Esophagus muscularis mucosa (tissue), 4 donors: ENCODE measurements around the gene A4GALT. TPM values are rescaled to one million over a fixed set of nuclear protein-coding genes. Genes with fewer than 3 reads are reported as not detected.
"Not testable (repeated sequence)": the region's sequence is repeated elsewhere in the genome, so short reads cannot be mapped to it uniquely, and the experiment has no call there.

Experiments used
- DNase-seq: peaks from one replicate; pipeline ENCODE4 v3.0.0-alpha.2; 2017; ENCODE audit errors: extremely low spot score
- H3K27ac ChIP-seq, 4 donors: fragments of 200-600 bp; sonication (generic); replicated peaks in 1 of 4; 1 replicate in 3 of 4; 2 replicates in 1 of 4; pipeline ENCODE4 v1.5.1; 2016 to 2019; ENCODE audit warnings: mild to moderate bottlenecking in 1 of 4
- H3K27me3 ChIP-seq, 4 donors: fragments of 200-600 bp; sonication (generic); one replicate each; pipeline versions ENCODE4 v1.5.1 to v1.6.0; 2016 to 2019
- H3K36me3 ChIP-seq, 4 donors: fragments of 200-600 bp; sonication (generic); one replicate each; pipeline ENCODE4 v1.5.1; 2016 to 2019
- H3K4me1 ChIP-seq, 4 donors: fragments of 200-600 bp; sonication (generic); one replicate each; pipeline ENCODE4 v1.5.1; 2016 to 2019
- H3K4me3 ChIP-seq, 4 donors: fragments of 200-600 bp; sonication (generic); 1 replicate in 2 of 4; 2 replicates in 2 of 4; pipeline ENCODE4 v1.5.1; 2016 to 2019; ENCODE audit warnings: mild to moderate bottlenecking in 4 of 4, moderate library complexity in 1 of 4
- H3K9me3 ChIP-seq, 4 donors: fragments of 200-600 bp; sonication (generic); 1 replicate in 3 of 4; 2 replicates in 1 of 4; pipeline ENCODE4 v1.5.1; 2016 to 2019
- EP300 ChIP-seq: sonication (generic); formaldehyde crosslinking; IDR thresholded peaks from one replicate; pipeline ENCODE4 v1.6.1; 2017; ENCODE audit warnings: antibody characterized with exemption
- POLR2A ChIP-seq: fragments of 450-650 bp; IDR thresholded peaks from one replicate; pipeline ENCODE4 v1.6.1; 2017; ENCODE audit warnings: antibody characterized with exemption, moderate library complexity, mild to moderate bottlenecking, low read depth
- POLR2AphosphoS5 ChIP-seq, 2 donors: sonication (generic); formaldehyde crosslinking; IDR thresholded peaks; one replicate each; pipeline ENCODE4 v1.6.1; 2017; ENCODE audit warnings: antibody characterized with exemption in 2 of 2
- WGBS: methylation state at CpG from one replicate; pipeline ENCODE4 v1.1.5; 2018; 5-methylcytosine and 5-hydroxymethylcytosine counted together
- intact Hi-C: fragments of 100-400 bp; cut with DNase I; formaldehyde crosslinking; loops from one replicate; pipeline ENCODE4 v1.15.1; 2023
- total RNA-seq, 4 donors: library from RNA; depleted of rRNA; stranded (reverse); fragments of >200 nt; gene quantifications; one replicate each; pipeline versions ENCODE4 v1.1.0 to v1.2.1, GENCODE V29; 2016
- TF ChIP-seq, protein P1 (sequence below), 3 experiments: fragments of 200-600 bp in 2 of 3; fragments of 450-650 bp in 1 of 3; sonication (generic) in 2 of 3; IDR thresholded peaks; one replicate each; pipeline ENCODE4 v1.5.1; 2017 to 2019; ENCODE audit warnings: antibody characterized with exemption in 3 of 3, mild to moderate bottlenecking in 2 of 3, moderate library complexity in 1 of 3

Gene A4GALT
- total RNA-seq, 4 donors from 2014 or later: 77.7 to 81.8 (median 79.1) TPM

DNA sequence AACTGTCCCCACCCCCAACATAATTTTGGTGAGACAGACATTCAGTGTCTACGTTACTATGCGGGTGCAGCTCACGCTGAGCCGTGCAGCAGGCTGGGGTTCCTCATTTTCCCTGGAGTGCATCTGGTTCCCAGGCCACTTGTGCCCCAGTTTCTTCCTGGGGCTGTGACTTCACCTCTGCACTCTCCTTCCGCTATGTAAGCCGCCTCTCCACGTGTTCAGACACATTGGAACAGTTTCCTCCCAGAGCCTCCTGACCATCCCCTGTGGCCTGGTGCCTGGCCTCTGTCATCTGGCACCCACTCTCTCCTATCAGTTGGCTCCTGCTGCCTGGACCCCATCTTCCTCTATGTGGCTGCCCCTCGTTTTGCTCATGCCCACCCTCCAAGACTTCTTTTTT lies 46.2 kb upstream of the A4GALT start:
- intact Hi-C loops: no loop called here
- no peak for TF ChIP-seq POLR2AphosphoS5 (IDR thresholded peaks at IDR 0.05)
- WGBS: 75% methylated on average over 7 of the region's 8 CpGs
- no peak for DNase-seq
- H3K4me1 ChIP-seq: peaks cover 0 to 14% (median 13%) of the 10 kb centered on the region in 4 donors
- no peak overlapping the region for H3K27ac ChIP-seq
- no peaks in the 10 kb centered on the region for H3K36me3 ChIP-seq
- H3K4me3 ChIP-seq: no peak overlapping the region
- no peaks in the 10 kb centered on the region for H3K27me3 ChIP-seq
- no peaks in the 10 kb centered on the region for H3K9me3 ChIP-seq

DNA sequence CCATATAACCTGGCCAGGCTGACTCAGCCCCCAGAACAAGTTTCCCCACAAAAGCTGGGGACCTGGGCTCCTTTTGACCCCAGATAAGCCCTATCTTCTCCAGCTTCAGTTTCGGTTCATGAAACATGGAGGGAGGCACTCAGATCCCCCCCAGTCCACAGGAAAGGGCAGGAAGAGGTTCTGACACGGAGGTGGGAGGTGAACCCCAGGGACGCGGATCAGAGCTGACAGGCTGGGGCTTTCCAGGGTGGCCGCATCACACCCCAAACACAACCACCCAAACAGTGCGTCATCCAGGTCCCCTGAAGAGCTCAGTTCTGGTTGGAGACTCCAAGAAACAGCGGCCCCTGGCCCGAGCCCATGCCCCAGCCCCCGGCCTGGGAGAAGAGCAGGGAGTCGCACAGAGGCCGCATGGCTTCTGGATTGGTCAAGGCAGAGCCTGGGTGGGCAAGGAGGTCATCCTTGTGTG lies 44.3 kb upstream of the A4GALT start:
- Histone ChIP-seq H3K27ac (no peak overlapping the region), H3K9me3 (no peaks in the 10 kb centered on the region), H3K27me3 (no peaks in the 10 kb centered on the region), H3K36me3 (no peaks in the 10 kb centered on the region), H3K4me1 (peaks cover 0 to 9% (median 8%) of the 10 kb centered on the region in 4 donors), H3K4me3 (no peak overlapping the region)
- intact Hi-C loops: no loop called here
- DNase-seq: no peak
- TF ChIP-seq, protein P1, sequence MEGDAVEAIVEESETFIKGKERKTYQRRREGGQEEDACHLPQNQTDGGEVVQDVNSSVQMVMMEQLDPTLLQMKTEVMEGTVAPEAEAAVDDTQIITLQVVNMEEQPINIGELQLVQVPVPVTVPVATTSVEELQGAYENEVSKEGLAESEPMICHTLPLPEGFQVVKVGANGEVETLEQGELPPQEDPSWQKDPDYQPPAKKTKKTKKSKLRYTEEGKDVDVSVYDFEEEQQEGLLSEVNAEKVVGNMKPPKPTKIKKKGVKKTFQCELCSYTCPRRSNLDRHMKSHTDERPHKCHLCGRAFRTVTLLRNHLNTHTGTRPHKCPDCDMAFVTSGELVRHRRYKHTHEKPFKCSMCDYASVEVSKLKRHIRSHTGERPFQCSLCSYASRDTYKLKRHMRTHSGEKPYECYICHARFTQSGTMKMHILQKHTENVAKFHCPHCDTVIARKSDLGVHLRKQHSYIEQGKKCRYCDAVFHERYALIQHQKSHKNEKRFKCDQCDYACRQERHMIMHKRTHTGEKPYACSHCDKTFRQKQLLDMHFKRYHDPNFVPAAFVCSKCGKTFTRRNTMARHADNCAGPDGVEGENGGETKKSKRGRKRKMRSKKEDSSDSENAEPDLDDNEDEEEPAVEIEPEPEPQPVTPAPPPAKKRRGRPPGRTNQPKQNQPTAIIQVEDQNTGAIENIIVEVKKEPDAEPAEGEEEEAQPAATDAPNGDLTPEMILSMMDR (IDR thresholded peaks at IDR 0.05): no peak
- TF ChIP-seq EP300 (no peak), POLR2A (no peak), POLR2AphosphoS5 (IDR thresholded peaks at IDR 0.05) (no peak)
- 80% methylated on average over 2 of the region's 11 CpGs for WGBS

DNA sequence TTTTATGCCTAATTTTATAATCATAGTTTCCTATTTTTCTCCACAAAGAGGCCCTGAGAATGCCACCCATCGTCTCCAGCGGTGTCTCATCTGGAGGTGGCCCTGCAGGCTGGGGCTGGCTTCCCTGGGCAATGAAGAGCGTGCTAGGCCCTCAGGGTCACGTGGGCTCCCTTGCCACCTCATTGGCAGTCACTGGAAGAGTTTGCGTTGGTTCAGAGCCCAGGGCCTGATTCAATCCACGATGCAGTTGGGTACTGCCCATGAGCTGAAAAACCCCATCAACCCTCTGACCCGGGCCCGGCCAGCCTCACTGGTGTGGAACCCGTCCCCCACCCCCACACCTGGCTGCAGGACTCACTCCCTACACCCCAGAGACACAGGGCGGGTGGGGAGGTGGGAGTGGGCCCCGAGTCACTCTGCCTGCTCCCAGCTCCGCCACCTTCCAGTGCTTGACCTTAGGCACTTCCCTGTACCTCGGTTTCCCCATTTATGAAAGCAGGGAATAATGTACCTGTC lies 43.4 kb upstream of the A4GALT start:
- Histone ChIP-seq H3K27ac (no peak overlapping the region), H3K4me3 (no peak overlapping the region), H3K9me3 (no peaks in the 10 kb centered on the region), H3K4me1 (peaks cover 0 to under 1% (median 0%) of the 10 kb centered on the region in 4 donors), H3K36me3 (no peaks in the 10 kb centered on the region), H3K27me3 (no peaks in the 10 kb centered on the region)
- WGBS: 86% methylated on average over 11 of the region's 13 CpGs
- DNase-seq: no peak
- TF ChIP-seq, protein P1 (IDR thresholded peaks at IDR 0.05): no peak
- TF ChIP-seq EP300 (no peak), POLR2AphosphoS5 (IDR thresholded peaks at IDR 0.05) (no peak), POLR2A (no peak)
- intact Hi-C loops: no loop called here

DNA sequence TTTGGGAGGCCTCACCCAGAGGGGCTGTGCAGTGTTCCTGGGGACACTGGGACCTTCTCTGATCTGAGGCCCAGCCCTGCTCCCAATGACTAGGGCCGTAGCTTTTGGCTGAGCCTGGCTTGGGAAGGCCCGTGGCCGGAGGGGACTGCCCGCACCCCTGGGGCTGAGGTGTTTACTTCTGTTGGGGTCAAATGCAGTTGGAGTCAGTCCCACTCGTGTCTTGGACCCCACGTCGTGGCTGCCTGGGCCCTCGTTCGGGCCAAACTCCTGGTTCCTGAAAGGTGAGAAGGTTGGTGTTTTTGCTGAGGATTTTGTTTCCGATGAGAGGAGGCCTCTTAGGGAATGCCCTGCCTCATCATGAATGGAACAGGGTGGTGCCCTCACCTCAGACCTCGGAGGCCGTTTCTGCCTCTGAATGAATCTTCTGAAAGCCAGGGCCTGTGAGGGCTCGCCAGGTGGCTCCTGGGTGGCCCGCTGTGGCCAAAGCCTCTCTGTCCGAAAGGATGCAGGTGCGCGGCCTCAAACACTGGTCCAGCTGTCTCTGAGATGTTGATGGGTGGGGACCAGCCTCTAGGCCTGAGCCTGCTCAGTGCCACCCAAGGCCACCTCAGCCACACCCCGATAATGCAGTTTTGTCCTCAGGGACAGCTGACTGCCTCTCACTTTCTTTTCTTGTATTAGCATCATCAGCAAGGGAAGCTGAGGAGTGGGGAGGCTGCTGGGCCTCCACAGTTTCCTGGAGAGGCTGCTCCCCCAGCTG lies 40.3 kb upstream of the A4GALT start:
- TF ChIP-seq, protein P1 (IDR thresholded peaks at IDR 0.05): no peak
- TF ChIP-seq EP300 (no peak), POLR2A (no peak), POLR2AphosphoS5 (IDR thresholded peaks at IDR 0.05) (no peak)
- H3K4me3 ChIP-seq: no peak overlapping the region
- no peak for DNase-seq
- no peaks in the 10 kb centered on the region for H3K27me3 ChIP-seq
- intact Hi-C loops: no loop called here
- H3K36me3 ChIP-seq: no peaks in the 10 kb centered on the region
- 90% methylated on average over 11 of the region's 18 CpGs for WGBS
- no peaks in the 10 kb centered on the region for H3K4me1 ChIP-seq
- no peak overlapping the region for H3K27ac ChIP-seq
- no peaks in the 10 kb centered on the region for H3K9me3 ChIP-seq

DNA sequence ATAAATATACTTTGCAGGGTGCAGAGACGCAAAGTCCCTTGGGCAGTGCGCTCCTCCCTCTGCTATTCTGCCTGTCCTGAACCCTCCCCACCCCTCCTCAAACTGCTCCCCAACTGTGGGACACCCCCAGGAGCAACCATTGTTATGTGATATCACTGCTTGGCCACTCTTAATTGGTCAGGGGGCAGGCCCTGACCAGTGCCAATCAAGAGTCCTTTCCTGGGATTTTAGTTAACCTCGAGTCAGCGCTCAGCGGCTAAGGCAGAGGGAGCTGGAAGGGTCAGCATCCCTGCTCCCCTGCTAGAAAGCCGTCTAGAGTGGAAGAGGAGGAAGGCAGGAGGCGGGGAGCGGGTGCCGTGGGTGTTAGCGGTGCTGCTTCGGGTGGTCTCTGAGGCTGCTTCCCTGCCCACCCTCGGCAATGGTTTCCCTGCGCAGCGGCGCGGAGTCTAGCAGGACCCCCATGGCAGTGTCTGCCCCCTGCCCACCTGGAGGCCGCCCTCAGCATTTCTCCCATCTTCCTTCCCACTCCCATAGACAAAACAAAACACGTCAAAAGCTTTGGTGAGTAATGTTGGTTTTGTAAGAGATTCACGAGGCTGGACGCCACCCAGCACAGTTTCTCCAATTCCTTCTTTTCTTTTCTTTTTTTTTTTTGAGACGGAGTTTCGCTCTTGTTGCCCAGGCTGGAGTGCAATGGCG lies 38.4 kb upstream of the A4GALT start:
- intact Hi-C loops: no loop called here
- WGBS: 94% methylated on average over 19 of the region's 23 CpGs
- no peak overlapping the region for H3K27ac ChIP-seq
- H3K27me3 ChIP-seq: no peaks in the 10 kb centered on the region
- H3K4me1 ChIP-seq: peaks cover 0 to 6% (median 1%) of the 10 kb centered on the region in 4 donors
- no peak overlapping the region for H3K4me3 ChIP-seq
- no peaks in the 10 kb centered on the region for H3K36me3 ChIP-seq
- TF ChIP-seq, protein P1 (IDR thresholded peaks at IDR 0.05): no peak
- TF ChIP-seq EP300 (no peak), POLR2AphosphoS5 (IDR thresholded peaks at IDR 0.05) (no peak), POLR2A (no peak)
- DNase-seq: no peak
- no peaks in the 10 kb centered on the region for H3K9me3 ChIP-seq

DNA sequence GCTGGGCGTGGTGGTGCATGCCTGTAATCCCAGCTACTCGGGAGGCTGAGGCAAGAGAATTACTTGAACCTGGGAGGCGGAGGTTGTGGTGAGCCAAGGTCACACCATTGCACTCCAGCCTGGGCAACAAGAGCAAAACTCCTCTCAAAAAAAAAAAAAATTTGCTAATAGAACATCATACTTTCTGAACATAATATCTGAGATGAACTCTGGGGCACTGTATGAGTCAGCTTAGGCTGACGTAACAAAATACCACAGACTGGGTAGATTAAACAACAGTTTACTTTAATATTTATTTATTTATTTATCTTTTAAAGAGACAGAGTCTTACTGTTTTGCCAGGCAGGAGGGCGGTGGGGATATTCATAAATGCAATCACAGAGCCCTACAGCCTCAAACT lies 34.9 kb upstream of the A4GALT start:
- H3K4me1 ChIP-seq: peaks cover 17 to 31% (median 18%) of the 10 kb centered on the region in 4 donors
- H3K27ac ChIP-seq: not testable (repeated sequence)
- 87% methylated on average over 5 of the region's 5 CpGs for WGBS

DNA sequence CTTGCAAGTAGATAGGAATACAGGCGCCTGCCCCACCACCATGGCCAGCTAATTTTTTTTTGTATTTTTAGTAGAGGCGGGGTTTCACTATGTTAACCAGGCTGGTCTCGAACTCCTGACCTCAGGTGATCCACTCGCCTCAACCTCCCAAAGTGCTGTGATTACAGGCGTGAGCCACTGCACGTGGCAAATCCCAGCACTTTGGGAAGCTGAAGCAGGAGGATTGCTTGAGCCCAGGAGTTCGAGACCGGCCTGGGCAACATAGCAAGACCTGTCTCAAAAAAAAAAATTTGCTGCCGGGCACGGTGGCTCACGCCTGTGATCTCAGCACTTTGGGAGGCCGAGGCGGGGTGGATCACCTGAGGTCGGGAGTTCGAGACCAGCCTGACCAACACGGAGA lies 34.5 kb upstream of the A4GALT start:
- H3K4me1 ChIP-seq: peaks cover 17 to 31% (median 18%) of the 10 kb centered on the region in 4 donors
- DNase-seq, H3K36me3 ChIP-seq, H3K4me3 ChIP-seq, H3K9me3 ChIP-seq, intact Hi-C loops, H3K27me3 ChIP-seq, H3K27ac ChIP-seq: not testable (repeated sequence)
- 95% methylated on average over 16 of the region's 16 CpGs for WGBS

More for the DNA sequence above, 34.9 kb upstream of the A4GALT start:
- H3K36me3 ChIP-seq, H3K9me3 ChIP-seq, DNase-seq, H3K4me3 ChIP-seq, intact Hi-C loops, H3K27me3 ChIP-seq: not testable (repeated sequence)
